DOHH2 (cell line): ENCODE data around the gene C2orf78.

Experiments
- H3F3A ChIP-seq: fragments of 200-600 bp; sonication (generic), shearing (Covaris generic); 2 replicates; pipeline ENCODE4 v1.6.0; 2016; ENCODE audit warnings: antibody characterized with exemption, mild to moderate bottlenecking; ENCODE audit not compliant: control insufficient read depth, insufficient read depth
- H3K27ac ChIP-seq: fragments of 200-600 bp; sonication (generic); 2 replicates; pipeline ENCODE4 v1.5.1; 2014; ENCODE audit warnings: low read depth, mild to moderate bottlenecking, low read length, moderate library complexity
- H3K27me3 ChIP-seq: fragments of 200-600 bp; sonication (generic); 2 replicates; pipeline ENCODE4 v1.6.1; 2014; ENCODE audit warnings: mild to moderate bottlenecking, low read length, mixed read lengths; ENCODE audit not compliant: control insufficient read depth
- H3K36me3 ChIP-seq: fragments of 200-600 bp; sonication (generic); 2 replicates; pipeline ENCODE4 v1.6.1; 2014; ENCODE audit warnings: mild to moderate bottlenecking, low read length, moderate library complexity, mixed read lengths; ENCODE audit not compliant: control insufficient read depth
- H3K4me1 ChIP-seq: fragments of 200-600 bp; sonication (generic); 2 replicates; pipeline ENCODE4 v1.6.1; 2014; ENCODE audit warnings: mild to moderate bottlenecking, low read length, mixed read lengths; ENCODE audit not compliant: control insufficient read depth
- H3K4me2 ChIP-seq: fragments of 200-600 bp; sonication (generic); 2 replicates; pipeline ENCODE4 v1.6.0; 2014; ENCODE audit warnings: mild to moderate bottlenecking, low read length, moderate library complexity
- H3K4me3 ChIP-seq: fragments of 200-600 bp; sonication (generic); 2 replicates; pipeline ENCODE4 v1.5.1; 2014; ENCODE audit warnings: mild to moderate bottlenecking, low read length, mixed read lengths
- H3K79me2 ChIP-seq: fragments of 200-600 bp; sonication (generic); 2 replicates; pipeline ENCODE4 v1.6.1; 2014; ENCODE audit warnings: mild to moderate bottlenecking, low read length, mixed read lengths; ENCODE audit not compliant: control insufficient read depth
- H3K9me2 ChIP-seq: fragments of 200-600 bp; sonication (generic); replicated peaks from 2 replicates; pipeline ENCODE4 v1.6.1; 2014; ENCODE audit warnings: mild to moderate bottlenecking, low read length, mixed read lengths; ENCODE audit not compliant: control insufficient read depth
- H3K9me3 ChIP-seq: fragments of 200-600 bp; sonication (generic); 2 replicates; pipeline ENCODE4 v1.6.1; 2014; ENCODE audit warnings: antibody characterized with exemption, low read length, mixed read lengths; ENCODE audit not compliant: control insufficient read depth, insufficient read depth
- H4K20me1 ChIP-seq: fragments of 200-600 bp; sonication (generic); 2 replicates; pipeline ENCODE4 v1.6.0; 2014; ENCODE audit warnings: low read depth, mild to moderate bottlenecking, antibody characterized with exemption, low read length, moderate library complexity; ENCODE audit not compliant: control insufficient read depth, insufficient read depth
- EZH2phosphoT487 ChIP-seq: fragments of 200-600 bp; sonication (generic); IDR thresholded peaks from 2 replicates; pipeline ENCODE4 v1.6.1; 2017; ENCODE audit warnings: borderline replicate concordance, mild to moderate bottlenecking, antibody characterized with exemption, low read length, moderate library complexity, mixed read lengths
- TF ChIP-seq, protein P1 (sequence below): fragments of 200-600 bp; sonication (generic); IDR thresholded peaks from one replicate; pipeline ENCODE4 v1.5.1; 2014; ENCODE audit warnings: antibody characterized with exemption, mild to moderate bottlenecking, low read depth, low read length; ENCODE audit not compliant: poor library complexity, severe bottlenecking

The C2orf78 gene

DNA sequence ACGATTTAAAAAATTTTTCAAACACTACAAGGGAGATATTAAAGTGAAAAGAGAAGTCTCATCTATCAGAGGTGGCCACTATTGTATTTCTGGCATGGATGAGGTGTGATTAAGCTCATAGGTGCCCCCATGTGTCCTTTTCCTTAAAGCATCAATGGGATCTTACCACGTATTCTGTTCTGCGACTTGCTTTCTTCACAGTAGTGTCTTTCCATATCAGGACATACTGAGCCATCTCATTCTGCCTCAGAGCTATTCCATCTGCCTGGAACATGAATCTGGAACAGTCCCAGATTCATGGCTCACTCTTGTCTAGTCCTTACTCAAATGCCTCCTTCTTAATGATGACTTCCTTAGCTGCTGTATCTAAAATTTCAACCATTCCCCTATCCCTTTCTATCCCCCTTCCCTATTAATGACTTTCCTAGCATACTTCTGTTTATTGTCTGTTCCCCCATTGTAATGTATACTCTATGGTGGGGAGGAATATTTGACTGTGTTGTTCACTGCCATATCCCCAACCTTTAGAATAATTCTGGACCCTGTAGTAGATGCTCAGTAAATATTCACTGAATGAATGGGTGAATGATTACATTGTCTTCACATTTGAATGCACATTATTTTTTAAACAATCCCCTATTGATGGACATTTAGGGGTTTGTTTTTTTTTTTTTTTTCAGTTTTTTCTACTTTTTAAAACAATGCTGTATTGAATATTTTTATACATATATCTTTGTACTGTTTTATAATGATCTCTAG, 55.8 kb downstream of the C2orf78 start:
- H3K36me3 ChIP-seq: peaks cover 67% of the 10 kb centered on the region
- H3K9me2 ChIP-seq: no peaks in the 10 kb centered on the region
- peaks cover 39% of the 10 kb centered on the region for H3K79me2 ChIP-seq
- H3K4me3 ChIP-seq: no peak overlapping the region
- no peaks in the 10 kb centered on the region for H4K20me1 ChIP-seq
- peaks cover 8% of the 10 kb centered on the region for H3K4me1 ChIP-seq
- no peak overlapping the region for H3K4me2 ChIP-seq
- no peaks in the 10 kb centered on the region for H3K9me3 ChIP-seq
- no peaks in the 10 kb centered on the region for H3K27me3 ChIP-seq
- H3F3A ChIP-seq: peaks cover 3% of the 10 kb centered on the region; the same call in 1 of the 2 replicates
- no peak for TF ChIP-seq EZH2phosphoT487
- TF ChIP-seq, protein P1, sequence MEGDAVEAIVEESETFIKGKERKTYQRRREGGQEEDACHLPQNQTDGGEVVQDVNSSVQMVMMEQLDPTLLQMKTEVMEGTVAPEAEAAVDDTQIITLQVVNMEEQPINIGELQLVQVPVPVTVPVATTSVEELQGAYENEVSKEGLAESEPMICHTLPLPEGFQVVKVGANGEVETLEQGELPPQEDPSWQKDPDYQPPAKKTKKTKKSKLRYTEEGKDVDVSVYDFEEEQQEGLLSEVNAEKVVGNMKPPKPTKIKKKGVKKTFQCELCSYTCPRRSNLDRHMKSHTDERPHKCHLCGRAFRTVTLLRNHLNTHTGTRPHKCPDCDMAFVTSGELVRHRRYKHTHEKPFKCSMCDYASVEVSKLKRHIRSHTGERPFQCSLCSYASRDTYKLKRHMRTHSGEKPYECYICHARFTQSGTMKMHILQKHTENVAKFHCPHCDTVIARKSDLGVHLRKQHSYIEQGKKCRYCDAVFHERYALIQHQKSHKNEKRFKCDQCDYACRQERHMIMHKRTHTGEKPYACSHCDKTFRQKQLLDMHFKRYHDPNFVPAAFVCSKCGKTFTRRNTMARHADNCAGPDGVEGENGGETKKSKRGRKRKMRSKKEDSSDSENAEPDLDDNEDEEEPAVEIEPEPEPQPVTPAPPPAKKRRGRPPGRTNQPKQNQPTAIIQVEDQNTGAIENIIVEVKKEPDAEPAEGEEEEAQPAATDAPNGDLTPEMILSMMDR: no peak
- no peak overlapping the region for H3K27ac ChIP-seq

DNA sequence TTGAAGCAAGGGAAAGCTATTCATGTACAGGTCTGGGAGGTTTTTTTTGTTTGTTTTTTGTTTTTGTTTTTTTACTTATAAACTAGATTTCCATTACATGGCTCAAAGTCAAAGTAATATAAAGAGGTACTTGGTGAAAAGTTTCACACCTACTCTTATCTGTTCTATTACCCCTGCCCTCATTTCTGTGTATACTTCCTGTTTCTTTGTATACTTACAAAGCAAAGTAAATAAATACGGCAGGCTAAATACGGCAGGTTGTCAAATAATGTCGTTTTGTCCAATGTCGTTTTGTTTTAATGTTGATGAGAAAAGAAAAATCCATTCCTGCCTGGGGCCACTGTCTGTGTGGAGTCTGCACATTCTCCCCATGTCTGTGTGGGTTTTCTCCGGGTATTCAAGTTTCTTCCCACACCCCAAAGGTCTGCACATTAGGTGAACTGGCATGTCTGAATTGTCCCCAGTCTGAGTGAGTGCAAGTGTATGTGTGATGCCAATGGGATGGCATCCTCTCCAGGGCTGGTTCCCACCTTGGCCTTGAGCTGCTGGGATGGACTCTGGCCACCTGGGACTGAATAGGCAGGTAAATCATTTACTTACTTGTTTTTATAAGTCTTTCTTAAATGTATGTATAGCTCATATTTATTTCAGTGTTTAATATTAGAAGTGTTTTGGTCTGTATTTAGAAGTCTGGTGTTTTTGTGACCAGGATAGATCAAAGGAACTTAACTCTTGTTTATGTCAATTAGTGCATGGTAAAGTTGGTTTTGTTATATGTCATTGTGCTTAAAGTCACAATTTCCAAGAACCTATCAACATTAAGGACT, 58.1 kb downstream of the C2orf78 start:
- Histone ChIP-seq H3K9me3 (no peaks in the 10 kb centered on the region), H3K27me3 (no peaks in the 10 kb centered on the region), H3K4me1 (peaks cover 8% of the 10 kb centered on the region), H3K27ac (no peak overlapping the region), H4K20me1 (no peaks in the 10 kb centered on the region), H3K4me3 (no peak overlapping the region), H3K9me2 (no peaks in the 10 kb centered on the region), H3F3A (peaks cover 3% of the 10 kb centered on the region; the same call in 1 of the 2 replicates), H3K36me3 (peaks cover 76% of the 10 kb centered on the region), H3K4me2 (no peak overlapping the region), H3K79me2 (peaks cover 35% of the 10 kb centered on the region)
- TF ChIP-seq, protein P1: no peak
- TF ChIP-seq EZH2phosphoT487: no peak

DNA sequence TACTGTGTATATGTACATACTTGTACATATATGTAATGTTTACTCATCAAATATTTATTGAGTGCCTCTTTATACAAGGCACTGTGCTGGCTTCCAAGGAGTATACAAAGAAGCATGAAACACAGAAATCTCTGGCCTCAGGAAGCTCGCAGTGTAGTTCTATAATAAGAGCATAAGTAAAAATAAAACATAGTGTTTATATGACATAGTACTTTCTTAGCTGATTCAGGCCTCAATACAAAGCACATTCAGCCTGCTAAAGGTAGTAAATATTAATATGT, 58.7 kb downstream of the C2orf78 start:
- H3K27ac ChIP-seq: no peak overlapping the region
- H3F3A ChIP-seq: peaks cover 2% of the 10 kb centered on the region; the same call in 1 of the 2 replicates
- peaks cover 35% of the 10 kb centered on the region for H3K79me2 ChIP-seq
- no peak overlapping the region for H3K4me3 ChIP-seq
- H3K36me3 ChIP-seq: peaks cover 81% of the 10 kb centered on the region
- H3K9me2 ChIP-seq: no peaks in the 10 kb centered on the region
- peaks cover 8% of the 10 kb centered on the region for H3K4me1 ChIP-seq
- no peaks in the 10 kb centered on the region for H3K27me3 ChIP-seq
- no peak overlapping the region for H3K4me2 ChIP-seq
- no peak for TF ChIP-seq EZH2phosphoT487
- TF ChIP-seq, protein P1: no peak
- H3K9me3 ChIP-seq: no peaks in the 10 kb centered on the region
- no peaks in the 10 kb centered on the region for H4K20me1 ChIP-seq
